ENCODE results near the gene TRIM41.
"Not testable (repeated sequence)": the region's sequence is repeated elsewhere in the genome, so short reads cannot be mapped to it uniquely, and the experiment has no call there.

- TF ChIP-seq TAF1 (IDR thresholded peaks at IDR 0.05; ENCODE audit: borderline replicate concordance, low read depth, low read length); POLR2A (IDR thresholded peaks at IDR 0.05; ENCODE audit: low read depth, low read length): not testable (repeated sequence)
Observed at GRCh38 chr5:181267907-181268306, 44.8 kb downstream of the TRIM41 start.

All from GM12892 (cell line).